ENCODE measurements around the gene TRAPPC6A.

TRAPPC6A gene, protein sequence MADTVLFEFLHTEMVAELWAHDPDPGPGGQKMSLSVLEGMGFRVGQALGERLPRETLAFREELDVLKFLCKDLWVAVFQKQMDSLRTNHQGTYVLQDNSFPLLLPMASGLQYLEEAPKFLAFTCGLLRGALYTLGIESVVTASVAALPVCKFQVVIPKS

DNA sequence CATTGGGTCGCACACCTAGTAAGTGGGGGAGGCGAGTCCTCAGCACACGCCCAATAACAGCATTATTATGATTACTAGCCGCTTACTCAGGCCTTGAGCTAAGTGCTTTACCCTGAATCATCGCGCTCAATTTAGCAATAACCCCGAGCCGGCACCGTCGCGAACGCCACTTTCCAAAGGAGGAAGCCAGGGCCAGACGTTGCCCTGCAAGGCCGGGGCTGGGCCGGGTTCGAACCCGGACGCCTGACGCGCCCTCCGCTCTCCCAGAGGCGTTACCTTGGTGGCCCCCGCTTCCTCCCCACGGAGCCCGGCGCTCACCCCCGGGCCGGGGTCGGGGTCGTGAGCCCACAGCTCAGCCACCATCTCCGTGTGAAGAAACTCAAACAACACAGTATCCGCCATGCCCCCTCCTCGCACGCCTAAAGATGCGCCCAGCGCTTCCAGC is at the start of gene TRAPPC6A:
Gene TRAPPC6A (minus strand): TSS at position 421 of the 445 bp plus-strand sequence. CDS start 19 bp downstream, at position 402.
- peak; percentile 95 for DNase-seq

GRCh38 chr19:45224645-45225044 is 46.6 kb upstream of the TRAPPC6A start:
- DNase-seq: no peak

DNA sequence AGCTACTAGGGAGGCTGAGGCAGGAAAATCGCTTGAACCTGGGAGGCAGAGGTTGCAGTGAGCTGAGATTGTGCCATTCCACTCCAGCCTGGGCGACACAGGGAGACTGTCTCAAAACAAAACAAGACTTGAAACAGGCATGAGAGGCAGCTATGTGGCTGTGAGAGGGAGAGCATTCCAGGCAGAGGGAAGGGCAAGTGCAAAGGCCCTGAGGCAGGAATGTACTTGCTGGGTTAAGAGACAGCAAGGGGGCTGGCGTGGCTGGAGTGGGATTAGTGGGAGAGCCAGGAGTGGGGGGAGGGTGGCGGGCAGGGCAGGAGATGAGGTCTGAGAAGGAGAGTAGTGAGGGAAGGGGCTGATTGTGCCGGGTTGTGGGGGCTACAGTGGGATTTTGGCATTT is 45.8 kb upstream of the TRAPPC6A start:
- DNase-seq: no peak

GRCh38 chr19:45222724-45223123 is 44.7 kb upstream of the TRAPPC6A start:
- DNase-seq: no peak

- peak; percentile 19 for DNase-seq
Measured at GRCh38 chr19:45218911-45219743, 41.1 kb upstream of the TRAPPC6A start.

DNA sequence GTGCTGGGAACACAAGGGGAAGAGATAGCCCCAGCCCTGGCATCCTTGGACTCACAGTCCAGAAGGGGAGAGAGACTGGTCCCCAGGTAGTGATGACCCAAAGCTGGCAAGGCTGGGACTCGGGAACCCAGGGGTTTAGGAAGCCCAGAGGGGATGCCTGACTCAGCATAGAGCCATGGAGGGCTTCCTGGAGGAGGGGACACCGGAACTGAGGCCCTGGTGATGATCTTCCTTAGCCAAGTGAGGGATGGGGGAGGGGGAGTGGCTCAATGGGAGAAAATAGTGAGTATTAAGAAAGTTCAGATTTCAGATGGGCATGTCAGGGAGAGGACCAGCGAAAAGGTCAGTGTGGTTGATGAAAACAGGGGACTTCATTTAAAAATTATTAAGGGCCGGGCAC is 40.4 kb upstream of the TRAPPC6A start:
- DNase-seq: no peak

DNA sequence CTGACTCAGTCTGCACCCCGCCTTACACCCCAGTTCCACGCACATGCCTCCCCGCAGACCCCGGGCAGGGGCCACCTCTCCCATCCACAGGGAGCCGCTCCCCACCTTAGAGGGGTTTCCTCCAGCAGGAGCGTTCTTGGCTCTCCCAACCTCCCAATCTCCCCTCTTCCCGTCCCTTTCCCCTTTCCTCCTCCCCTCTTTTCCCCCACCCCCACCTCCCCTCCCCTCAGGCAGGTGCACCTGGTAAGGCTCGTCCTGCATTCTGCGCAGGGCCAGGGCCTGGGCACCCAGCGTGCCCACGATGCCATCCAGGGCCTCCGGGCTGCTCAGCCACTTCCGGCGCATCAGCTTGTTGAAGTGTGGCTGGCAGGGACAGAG is 39.9 kb upstream of the TRAPPC6A start:
- DNase-seq: no peak

DNA sequence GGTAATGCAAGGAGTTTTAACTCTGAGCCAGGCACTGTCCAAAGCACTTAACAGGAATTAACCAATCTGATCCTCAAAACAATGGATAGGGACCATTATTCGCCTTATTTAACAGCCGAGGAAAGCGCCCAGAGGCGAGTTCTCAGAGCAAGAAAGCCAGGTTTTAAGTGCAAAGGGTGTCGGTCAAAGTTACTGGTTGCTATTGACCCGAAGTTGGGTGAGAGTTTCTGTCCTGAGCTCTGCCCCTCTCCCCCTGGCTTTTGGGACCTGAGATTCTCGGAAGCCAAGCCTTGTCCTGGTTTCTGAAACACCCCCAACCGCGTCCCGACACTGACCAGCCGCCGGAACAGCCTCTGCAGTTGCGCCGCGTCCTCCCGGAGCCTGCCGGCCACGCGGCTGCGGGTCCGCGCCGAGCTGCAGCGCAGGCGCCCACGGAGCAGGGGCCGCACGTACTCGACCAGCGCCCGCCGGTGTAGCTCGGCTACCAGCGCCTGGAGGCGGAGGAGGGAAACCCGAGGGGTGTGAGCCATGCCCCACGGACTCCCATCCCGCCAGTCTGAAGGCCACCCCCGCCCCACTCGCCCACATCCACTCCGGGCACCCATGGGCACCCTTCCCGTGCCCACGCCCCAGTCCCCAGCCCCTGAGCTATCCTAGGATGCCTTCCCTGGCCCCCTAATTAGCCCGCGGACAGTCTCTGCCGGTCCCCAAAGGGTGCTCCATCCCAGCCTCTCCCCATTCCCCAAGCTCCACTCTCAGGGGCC is 39.3 kb upstream of the TRAPPC6A start:
- no peak for DNase-seq

DNA sequence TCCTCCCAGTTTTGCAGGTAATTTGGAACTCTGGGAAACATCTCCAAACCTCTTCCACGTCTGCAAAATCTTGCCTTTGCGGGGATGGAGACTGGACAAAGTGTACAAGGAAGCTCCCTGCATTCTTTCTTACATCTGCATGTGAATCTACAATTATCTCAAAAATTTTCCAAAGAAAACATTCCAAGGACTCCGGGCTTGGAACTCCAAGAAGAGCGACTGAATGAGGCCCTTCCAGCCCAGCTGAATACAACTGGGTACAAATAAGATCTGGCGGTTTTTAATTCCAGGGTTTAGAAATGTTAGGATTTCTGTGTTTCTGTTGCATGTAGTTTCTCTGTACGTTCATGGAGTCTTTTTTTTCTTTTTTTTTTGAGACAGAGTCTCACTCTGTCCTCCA is 38.6 kb upstream of the TRAPPC6A start:
- no peak for DNase-seq

- DNase-seq: no peak
Measured at GRCh38 chr19:45215391-45216191, 37.6 kb upstream of the TRAPPC6A start.

DNA sequence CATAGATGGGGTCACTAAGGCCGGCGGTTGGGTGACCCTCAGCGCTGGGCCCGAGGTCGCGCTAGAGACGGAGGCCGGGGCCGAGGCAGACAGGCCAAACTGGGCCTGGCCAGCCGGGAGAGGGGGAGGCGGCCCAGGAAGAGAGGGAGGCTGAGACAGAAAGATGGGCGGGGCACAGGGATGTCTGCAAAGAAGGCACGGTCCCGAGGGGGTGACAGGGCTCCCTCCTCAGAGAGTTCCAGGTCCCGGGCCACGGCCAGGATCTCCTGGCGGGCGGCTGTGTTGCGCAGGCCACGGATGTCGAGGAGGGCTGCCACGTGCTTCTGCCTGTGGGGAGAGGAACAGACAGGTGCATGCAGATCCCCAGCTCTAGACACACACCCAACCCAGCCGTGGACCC is 35.0 kb upstream of the TRAPPC6A start:
- DNase-seq: no peak

- no peak for DNase-seq
Measured at GRCh38 chr19:45211751-45212381, 33.8 kb upstream of the TRAPPC6A start.

GRCh38 chr19:45206328-45206727 is 28.3 kb upstream of the TRAPPC6A start:
- DNase-seq: no peak

DNA sequence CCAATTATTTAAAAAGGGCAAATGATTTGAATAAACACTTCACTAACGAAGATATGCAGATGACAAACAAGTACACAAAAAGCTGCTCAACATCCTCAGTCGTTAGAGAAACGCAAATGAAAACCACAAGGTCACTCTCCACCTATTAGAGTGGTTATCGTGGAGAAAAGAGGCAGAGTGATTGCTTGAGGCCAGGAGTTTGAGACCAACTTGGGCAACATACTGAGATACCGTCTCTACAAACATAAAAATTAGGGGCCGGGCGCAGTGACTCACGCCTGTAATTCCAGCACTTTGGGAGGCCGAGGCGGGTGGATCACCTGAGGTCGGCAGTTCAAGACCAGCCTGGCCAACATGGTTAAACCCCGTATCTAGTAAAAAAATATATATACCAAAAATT is 27.8 kb upstream of the TRAPPC6A start:
- DNase-seq: no peak

- DNase-seq: no peak
Measured at GRCh38 chr19:45202637-45203036, 24.6 kb upstream of the TRAPPC6A start.

GRCh38 chr19:45200568-45200967 is 22.5 kb upstream of the TRAPPC6A start:
- DNase-seq: peak; percentile 33

- no peak for DNase-seq
Measured at GRCh38 chr19:45195764-45196163, 17.7 kb upstream of the TRAPPC6A start.

GRCh38 chr19:45191375-45191774 is 13.3 kb upstream of the TRAPPC6A start:
- no peak for DNase-seq

GRCh38 chr19:45189971-45190370 is 11.9 kb upstream of the TRAPPC6A start:
- DNase-seq: no peak

DNA sequence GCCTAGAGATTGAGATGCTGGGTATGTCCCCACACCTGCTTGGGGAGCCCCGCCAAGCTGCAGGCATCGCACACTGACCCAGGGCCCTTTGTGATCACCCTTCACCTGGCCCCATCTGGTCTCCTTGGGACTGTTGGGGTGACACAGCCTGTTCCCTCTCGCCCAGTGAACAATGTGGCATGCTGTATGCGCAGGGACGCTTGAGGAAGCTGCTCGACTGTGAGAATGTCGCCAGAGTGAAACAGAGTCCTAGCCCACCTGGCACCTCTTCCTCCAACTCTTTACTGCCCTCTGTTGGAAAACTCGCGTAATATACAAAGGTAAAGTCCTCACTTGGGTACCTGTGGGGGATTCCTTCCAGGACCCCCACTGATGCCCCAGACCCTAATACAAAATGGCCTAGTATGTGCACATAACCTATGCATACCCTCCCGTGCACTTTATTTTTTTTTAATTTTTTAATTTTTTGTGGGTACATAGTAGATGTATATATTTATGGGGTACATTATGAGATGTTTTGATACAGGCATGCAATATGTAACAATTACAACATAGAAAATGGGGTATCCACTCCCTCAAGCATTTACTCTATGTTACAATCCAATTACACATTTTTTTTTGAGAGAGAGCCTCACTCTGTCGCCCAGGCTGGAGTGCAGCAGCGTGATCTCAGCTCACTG is 9.5 kb upstream of the TRAPPC6A start:
- DNase-seq: peak; percentile 14

DNA sequence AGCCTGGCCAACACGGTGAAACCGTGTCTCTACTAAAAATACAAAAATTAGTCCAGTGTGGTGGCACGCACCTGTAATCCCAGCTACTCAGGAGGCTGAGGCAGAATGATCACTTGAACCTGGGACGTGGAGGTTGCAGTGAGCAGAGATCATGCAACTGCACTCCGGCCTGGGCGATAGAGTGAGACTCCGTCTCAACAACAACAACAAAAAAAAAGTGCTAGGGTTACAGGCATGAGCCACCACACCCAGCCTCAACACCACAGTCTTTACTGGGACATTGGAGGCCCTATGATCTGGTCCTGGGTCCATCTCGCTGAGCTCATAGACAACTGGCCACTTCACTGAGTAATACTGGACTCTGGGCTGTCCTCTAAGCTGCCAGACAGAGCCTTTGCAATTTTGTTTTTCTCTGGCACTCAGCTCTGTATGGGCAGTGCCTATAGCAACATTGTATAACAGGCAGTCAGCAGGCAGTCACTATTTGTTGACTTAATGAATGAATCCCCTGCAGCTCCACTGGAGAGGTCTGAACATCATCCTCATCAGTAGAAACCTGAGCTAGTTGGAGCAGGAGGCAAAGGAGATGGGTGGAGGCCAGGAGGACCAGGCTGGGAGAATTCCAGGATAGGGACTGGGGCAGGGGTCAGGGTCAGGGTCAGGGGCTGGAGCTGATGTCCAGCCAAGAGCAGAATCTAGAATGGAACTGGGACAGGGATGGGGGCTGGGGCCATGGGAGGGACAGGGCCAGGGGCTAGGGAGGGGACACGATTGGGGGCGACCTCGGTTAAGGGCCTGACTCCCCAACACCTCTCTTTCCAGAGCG is 8.7 kb upstream of the TRAPPC6A start:
- DNase-seq: no peak
